SW480 (cell line): ENCODE measurements around the gene BANK1.
"Not testable (repeated sequence)": the region's sequence is repeated elsewhere in the genome, so short reads cannot be mapped to it uniquely, and the experiment has no call there.

ENCODE experiments used
- DNase-seq: peaks from one replicate; pipeline ENCODE4 v3.0.0-alpha.2; 2016; ENCODE audit warnings: low spot score

Gene BANK1

DNA sequence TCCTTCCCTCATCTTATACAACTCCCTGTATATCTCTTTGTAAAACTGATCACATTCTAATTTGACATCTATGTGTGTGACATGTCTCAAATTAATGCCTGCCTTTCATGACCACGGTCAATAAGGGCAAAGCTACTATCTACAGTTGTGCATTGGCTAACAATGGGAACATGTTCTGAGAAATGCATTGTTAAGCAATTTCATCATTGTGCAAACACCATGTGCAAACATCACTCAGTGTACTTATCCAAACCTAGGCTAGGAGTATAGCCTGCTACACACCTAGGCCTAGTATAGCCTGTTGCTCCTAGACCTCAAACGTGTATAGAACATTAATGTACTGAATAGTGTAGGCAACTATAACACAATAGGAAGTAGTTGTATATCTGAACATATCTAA is 95.0 kb downstream of the BANK1 start:
- DNase-seq = no peak

DNA sequence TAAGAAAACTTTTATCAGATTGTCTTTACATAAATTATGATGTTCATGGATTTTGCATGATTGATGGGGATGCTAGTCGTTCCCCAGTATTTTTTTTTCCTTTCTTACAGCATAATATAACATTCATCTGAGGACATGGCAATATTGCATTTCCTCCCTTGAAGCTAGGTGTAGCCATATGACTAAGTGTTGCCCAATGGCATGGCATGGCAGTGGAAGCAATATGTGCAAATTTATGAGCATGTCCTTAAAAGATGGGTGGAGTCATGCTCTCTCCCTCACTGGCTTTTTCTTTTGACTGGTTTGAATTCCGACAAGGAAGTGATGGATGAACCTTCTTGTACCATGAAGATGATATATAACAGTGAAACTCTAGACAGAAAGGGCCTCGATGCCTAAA is 96.3 kb downstream of the BANK1 start:
- no peak for DNase-seq

DNA sequence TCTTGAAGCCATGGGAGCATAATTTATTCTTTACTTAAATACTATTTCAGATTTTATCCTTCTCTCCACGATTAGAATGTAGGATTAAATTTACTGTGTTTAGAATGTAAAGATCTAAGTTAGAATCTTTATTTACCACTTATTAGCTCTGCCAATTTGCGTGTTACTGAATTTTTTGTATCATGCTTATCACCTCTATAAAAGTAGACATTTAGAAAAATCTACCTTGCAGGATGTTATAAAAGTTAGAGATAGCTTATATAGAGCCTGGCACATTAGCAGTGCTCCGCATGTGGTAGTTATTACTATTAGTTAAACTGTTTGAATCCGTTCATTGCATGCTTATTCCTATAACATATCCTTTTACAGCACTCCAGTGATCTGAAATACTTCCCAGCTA is 97.9 kb downstream of the BANK1 start:
- DNase-seq = no peak

DNA sequence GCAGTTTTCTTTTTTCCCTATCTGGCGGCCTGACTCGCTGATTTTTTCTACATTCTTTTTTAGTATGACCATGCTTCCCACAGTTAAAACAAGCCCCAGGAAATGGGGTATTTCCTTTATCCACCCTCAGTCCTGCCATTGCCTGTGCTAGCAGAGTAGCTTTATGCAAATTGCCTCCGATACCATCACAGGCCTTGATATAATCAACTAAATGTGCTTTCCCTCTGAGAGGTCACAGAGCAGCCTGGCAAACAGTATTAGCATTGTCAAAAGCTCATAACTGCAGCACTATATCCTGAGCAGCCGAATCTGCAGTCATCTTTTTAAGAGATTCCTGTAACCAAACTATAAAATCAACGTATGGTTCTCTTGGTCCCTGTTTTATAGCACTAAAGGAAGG is 115.0 kb downstream of the BANK1 start:
- DNase-seq = not testable (repeated sequence)

DNA sequence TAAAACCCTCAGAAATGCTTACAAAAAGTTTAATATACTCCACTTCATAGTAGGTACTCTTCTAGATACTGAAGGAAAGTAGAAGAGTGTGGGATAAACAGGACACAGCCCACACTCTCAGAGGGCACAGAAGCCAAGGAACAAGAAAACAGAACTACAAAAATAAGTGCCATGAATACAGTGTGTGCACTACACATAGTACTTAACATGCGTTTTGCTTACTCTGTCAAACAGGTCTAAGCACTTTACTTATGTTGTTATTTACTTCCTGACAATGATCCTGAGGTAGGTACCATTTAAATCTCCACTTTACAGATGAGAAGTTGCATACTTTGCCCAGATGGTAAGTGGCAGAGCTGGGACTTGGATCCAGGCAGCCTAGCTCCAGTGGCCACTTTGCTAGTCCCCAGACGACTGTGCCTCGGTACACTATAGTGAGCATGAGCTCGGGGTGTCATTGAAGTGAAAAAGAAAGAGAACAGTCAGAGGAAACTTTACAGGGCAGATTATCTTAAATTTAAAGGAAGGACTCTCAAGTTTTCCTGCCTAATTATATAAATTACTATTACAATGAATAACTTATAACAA is 120.3 kb downstream of the BANK1 start:
- DNase-seq = no peak

DNA sequence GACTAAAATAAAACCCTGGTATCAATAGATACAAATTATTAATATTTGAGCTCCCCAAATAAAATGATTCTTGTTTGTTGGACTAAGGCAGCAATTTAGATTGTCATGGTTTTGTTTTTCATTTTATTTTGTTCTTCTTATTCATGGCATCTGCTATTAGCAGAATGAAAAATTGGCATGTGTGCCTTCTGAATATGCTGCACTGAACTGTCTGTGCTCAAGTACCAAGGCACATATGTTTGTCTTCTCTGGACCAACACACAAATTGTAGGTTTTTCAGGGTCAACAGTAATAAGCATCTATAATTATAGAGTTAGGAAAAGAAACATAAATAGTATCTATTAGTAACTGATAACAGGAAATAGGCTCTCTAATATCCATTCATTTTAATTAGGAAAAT is 121.1 kb downstream of the BANK1 start:
- no peak for DNase-seq

DNA sequence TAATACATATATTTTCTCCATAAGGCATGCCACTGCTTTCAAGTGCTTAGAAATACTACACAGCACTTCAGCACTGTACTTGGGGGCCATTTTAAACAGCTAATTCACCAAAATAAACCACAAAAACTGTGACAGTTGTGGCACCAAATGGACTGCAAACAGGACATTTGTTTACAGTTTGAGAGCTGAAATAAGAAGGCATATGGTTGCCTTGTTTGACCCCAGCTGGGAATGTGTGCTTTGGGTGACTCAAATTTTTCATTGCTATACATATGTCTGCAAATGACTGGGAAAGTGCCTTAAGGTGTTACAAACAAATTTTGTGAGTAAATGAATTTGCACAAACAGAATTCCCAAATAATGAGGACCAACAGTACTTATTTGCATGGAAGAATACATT is 124.2 kb downstream of the BANK1 start:
- no peak for DNase-seq

DNA sequence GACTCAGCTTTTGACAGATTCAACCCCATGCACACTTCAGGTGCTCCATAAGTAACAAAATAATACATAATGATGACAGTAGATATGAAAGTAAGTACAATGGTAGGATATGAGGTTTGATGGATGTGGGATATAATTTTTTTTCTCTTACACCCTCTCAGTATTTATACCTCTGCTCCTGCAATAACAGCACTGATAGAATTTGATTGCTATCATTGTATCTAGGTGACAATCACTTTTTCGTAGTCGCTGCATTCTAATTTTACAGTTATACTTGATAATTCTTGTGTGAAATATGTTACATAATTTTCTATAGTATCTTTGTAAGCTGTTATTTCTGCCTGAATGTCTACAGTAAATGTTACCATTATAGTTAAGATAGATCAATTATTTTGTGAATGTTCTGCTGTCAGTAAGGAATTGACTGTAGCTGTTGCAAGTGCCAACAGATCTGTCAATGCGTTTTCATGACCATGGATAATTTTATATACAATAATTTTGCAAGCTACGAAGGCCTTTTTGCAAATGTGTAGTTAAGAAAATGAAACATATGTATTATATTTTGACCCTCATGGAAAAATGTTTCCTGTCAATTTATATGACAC is 128.9 kb downstream of the BANK1 start:
- no peak for DNase-seq

DNA sequence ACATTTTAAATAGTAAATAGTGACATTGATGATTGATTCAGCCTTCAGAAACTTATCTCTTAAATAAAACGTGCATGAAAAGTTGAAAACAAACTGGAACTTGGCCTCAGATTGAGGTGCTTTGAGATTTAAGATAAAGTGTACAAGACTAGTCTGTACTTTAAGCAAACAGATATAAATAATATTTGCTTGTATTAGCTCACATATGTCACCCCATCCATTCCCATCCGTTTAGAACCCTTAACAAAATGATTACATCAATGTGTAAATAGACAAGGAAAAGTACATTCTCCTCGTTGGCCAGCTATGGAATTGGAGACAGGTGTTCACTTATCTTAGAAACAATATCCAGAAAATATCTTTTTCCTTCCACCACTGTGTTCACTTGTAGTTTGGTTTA is 130.8 kb downstream of the BANK1 start:
- DNase-seq = no peak

DNA sequence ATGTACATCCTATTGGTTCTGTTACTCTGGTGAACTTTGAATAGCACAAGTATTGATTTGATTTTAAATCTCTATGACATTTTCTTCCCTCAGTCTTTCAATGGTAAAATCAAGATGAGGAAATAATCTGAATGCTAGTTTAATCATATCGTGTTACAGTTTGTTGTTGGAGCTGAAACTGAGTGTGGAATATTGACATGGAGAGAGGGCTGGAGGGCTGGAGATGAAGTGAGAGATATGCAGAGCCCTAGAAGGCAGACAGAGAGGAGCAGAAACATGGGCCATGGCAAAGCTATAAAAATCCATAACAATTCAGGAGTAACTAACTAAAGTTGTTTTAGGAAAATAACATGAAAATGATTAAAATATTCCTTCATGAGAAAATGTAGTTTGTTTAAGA is 141.1 kb downstream of the BANK1 start:
- no peak for DNase-seq

DNA sequence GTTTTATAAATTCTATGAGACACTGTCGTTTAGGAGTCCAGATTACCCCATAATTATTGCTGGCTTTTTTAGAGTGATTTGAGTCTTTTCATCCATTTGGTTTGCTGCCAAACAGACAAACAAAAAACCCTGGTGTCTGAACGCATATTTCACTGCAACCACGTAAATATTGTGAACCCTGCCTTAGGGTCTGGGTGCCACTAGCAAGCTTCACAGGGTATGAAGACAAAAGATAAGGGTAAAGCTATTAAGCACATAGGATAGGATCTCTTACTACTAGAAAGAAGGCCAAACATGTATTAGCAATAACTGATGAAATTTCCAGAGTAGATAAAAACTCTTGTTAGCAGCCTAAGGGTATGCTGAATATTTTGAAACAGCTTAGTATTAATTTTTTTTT is 143.3 kb downstream of the BANK1 start:
- no peak for DNase-seq

DNA sequence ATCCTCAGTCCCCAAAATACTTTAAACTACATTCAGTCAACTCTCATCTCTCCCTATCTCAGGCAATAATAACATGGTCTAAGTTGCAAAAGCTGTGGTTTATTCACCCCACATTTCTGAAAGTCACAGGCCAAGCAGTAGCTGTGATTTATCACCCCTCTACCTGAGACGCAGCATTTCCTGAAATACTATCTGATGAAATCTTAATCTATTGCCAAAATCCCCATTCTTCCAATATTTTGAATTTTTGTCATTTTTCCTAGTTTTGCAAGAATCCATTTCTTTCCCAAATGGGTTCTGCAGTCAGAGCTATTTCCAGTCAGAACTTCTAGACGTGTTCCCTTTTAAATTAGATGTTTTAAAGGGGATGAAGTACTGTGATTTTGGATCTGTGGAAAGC is 148.3 kb downstream of the BANK1 start:
- DNase-seq = no peak

DNA sequence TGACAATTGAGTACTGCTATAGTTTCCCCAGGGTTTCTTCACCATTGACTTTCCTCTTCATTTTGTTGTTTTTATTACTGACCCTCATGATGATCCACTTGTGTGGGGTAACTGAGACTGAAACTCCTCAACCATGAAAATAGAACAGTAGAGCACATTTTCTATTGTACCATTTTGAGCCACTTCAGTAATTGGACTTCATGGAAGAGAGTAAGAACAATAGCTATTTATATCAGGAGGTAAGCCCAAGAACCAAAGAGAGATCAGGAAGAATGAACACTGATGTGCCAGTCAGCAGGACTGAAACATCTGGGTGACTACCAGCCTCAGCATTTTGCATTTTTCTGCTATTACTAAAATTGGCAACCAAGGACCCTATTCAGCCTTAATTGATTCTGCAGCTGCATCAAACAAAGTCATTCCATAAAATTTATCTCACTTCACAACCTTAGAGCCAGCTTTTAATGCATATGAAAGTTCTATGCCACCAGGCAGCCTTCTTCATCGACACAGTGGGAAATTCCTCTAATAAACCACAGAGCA is 151.4 kb downstream of the BANK1 start:
- DNase-seq = no peak

DNA sequence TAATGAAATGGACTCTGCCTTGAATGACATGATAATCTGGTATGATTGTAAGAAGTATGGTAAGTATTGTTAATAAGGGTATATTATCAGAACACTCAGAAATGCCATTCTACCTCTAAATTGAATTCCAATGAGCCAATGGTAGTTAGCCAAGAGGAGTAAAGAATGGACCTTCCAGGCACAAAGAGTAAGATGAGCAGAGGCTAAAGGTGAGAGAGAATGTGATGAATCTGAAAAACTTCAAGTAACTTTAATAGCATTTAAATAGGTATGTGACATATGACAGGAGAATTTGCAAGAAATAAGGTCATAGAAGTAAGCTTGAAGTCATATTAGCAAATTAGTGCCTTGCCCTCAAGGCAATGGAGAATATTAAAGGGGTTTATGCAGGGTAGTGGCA is 152.4 kb downstream of the BANK1 start:
- no peak for DNase-seq

DNA sequence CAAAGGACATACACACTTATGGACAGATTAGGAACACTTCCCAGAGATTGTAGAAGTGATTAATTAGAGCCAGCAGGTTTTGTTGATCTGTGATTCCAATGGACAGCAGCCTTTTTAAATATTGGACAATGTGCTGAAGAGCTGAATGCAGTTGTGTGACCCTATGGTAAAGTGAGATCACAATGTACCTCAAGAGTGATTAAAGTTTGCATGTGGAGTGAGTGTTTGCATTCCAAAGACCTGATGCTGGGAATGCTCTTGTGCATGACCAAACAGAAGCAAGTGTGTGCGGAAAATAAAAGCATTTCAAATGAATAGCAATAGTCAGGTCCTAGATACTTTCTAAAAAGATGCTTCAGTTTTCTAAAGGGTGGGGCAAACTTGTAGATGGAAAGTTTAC is 154.1 kb downstream of the BANK1 start:
- no peak for DNase-seq

DNA sequence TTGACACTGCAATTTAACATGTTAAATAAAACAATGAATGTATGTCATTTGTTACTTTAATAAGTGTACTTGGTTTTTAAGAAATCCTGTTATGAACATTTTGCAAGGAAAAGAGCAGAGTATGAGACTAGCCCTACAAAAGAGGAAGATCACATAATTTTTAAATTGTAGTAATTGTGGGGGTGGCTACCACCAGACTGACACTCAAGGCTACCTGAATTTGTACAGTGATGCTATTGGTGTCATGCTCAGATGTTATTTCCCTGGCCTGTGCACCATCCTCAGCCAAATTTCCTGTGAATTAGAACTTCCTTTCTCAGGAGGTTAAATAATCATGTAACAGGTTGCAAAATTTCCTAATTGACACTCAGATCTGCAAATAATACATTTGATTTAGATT is 157.5 kb downstream of the BANK1 start:
- no peak for DNase-seq

DNA sequence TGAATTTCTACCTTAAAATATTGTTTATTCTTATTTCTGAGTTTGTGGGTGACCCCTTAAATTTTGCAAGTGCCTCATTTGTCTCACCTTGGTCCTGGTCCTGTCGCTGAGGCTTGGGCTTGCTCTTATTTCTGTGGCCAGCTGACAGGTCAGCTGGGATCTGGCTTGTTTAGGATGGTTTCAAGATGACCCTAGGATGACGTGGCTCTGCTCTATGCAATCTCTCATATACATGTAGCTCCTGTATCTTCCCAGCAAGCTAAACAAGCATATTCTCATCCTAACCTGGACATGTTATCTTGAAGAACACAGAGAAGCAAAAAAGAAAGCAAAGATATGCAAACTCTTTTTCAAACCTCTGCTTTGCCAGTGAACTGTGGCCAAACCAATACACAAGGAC is 158.4 kb downstream of the BANK1 start:
- DNase-seq = no peak

DNA sequence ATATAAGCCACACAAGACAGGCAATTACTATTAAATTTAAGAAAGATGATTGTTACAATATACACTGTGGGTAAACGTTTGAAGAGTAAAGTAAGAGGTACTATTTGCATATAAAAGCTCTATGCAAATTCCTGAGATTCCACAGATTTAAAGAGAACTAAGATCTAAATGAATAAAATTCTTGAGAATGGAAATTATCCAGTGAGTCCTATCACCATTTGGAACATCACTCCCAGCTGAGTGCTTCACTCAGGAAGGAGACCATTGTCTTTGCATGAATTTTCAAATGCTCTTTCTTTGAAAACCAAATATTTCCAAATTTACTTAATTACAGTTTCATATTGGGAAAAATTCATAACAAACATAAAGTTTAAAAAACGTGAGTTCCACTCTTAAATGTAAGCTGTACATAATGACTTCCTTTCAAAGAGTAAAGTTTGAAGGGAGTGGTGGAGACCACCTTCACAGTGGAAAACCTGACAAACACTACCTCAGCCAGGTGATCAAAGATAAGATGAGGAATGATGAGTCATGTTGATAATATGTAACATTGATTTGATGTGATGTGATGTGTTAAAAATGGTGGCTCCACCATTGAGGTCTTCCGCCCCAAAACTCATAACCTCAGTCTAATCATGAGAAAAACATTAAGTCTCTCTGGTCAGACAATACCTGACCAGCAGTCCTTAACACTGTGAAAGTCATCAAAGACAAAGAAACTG is 159.9 kb downstream of the BANK1 start:
- DNase-seq = no peak

DNA sequence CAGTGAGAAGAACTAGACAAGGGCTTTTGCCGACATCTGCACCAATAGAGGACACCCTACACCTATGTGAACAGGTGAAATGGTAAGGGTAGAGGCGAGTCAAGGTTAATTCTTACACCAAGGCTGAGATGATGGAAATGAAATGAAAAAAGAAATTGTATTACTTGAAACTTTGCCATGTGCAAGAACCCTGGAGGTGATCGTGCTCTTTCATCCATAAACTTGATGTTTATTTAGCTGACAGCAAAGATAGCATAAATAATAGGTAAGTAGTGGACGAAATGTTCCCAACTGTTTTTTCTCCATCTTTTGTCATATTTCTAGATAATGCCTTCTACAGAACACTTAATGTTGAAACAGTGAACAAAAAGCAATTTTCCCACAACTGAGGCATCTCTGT is 162.5 kb downstream of the BANK1 start:
- no peak for DNase-seq

DNA sequence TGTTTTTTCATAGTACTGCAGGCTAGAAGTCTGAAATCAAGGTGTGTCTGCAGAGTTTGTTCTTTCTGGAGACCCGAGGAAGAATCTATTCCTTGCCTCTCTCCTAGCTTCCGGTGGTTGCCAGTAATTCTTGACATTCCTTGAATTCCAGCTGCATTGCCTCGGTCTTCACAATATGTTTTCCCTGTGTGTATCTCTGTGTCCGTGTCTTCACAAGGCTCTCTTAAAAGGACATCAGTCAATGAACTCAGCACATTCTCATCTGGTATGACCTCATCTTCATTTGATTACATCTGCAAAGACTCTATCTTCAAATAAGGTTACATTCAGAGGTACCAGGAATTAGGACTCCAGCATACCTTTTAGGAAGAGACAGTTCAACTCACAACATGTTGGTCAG is 163.4 kb downstream of the BANK1 start:
- peak; percentile 9 for DNase-seq

DNA sequence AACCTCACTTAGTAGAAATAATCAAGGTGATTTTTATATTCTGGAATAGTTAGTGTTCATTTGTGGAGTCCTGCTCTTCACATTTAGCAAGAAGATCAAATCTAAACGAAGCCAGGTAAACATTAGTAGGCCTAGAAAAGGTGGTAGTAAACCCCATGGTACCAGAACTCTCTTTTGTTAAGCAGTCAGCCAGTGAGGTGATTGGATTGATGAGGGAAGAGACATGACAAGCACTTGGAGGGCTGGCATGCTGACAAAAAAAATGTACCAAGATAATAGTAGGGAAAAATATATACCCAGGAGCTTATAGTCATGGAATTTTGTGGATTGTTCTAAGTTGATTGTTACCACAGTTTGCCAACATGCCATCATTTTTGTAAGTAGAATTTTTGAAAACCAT is 163.8 kb downstream of the BANK1 start:
- no peak for DNase-seq

DNA sequence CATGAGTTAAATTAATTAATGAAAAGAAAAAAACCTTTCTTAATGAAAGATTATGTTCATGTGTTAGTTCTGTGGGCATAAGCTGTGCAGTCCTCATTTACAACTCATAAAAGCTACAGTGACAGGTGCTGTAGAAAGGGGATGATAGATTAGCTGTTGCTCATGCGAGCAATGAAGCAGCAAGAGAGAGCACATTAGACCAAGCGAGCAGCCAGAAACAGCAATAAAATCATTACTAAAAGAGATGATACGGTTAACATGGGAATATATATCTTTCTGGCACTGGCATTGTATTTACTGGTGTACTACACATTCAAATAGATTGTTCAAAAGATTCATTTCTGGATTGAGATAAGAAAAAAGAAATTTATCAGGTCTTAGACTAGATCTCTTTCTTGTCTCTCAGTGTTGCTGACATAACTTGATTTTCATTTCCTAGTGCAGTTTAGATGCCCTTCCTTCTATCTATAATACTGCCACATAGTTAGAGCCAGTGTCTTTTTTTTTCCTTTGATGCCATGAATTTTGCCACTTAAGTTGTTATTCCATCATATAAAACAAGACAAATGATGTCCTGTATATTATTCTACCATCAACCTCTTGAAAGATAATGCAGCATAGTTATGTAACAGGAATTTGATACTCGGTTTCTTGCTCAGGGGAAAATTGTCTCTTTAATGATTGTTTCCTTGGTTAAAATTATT is 164.6 kb downstream of the BANK1 start:
- DNase-seq = no peak
